GM06990 (cell line): ENCODE measurements around the gene HNF4A.

Experiments
- DNase-seq: peaks from one replicate; pipeline ENCODE4 v3.0.0-alpha.2; 2011; ENCODE audit not compliant: insufficient read length; ENCODE audit errors: extremely low read depth
- H3K27me3 ChIP-seq: replicated peaks from 2 replicates; pipeline ENCODE4 v1.6.0; 2011; ENCODE audit warnings: low read length; ENCODE audit not compliant: control insufficient read depth, insufficient read depth
- H3K36me3 ChIP-seq: 2 replicates; pipeline ENCODE4 v1.5.1; 2011; ENCODE audit warnings: low read length; ENCODE audit not compliant: control insufficient read depth, insufficient read depth
- H3K4me3 ChIP-seq: replicated peaks from 2 replicates; pipeline ENCODE4 v1.5.1; 2011; ENCODE audit warnings: low read depth, mild to moderate bottlenecking, control low read depth, low read length
- TF ChIP-seq, protein P1 (sequence below): IDR thresholded peaks from 2 replicates; pipeline ENCODE4 v1.5.1; 2011; ENCODE audit warnings: low read length, control low read depth, mild to moderate bottlenecking, inconsistent platforms; ENCODE audit not compliant: insufficient read depth, poor library complexity, severe bottlenecking

Gene HNF4A

DNA sequence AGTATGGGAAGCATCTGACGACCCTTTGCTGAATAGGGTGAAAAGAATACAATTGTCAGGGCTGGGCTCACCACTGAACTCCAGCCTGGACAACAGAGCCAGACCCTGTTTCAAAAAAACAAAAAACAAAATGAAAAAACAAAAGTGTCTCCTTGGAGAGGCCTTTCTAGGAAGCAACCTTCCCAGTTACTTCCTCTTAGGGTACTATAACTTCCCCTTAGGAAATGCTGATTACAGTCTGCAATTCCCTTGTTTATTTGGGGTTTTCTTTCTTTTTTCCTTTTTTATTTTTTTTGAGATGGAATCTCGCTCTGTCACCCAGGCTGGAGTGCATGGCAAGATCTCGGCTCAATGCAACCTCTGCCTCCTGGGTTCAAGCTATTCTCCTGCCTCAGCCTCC lies 99.6 kb downstream of the HNF4A start:
- TF ChIP-seq, protein P1, sequence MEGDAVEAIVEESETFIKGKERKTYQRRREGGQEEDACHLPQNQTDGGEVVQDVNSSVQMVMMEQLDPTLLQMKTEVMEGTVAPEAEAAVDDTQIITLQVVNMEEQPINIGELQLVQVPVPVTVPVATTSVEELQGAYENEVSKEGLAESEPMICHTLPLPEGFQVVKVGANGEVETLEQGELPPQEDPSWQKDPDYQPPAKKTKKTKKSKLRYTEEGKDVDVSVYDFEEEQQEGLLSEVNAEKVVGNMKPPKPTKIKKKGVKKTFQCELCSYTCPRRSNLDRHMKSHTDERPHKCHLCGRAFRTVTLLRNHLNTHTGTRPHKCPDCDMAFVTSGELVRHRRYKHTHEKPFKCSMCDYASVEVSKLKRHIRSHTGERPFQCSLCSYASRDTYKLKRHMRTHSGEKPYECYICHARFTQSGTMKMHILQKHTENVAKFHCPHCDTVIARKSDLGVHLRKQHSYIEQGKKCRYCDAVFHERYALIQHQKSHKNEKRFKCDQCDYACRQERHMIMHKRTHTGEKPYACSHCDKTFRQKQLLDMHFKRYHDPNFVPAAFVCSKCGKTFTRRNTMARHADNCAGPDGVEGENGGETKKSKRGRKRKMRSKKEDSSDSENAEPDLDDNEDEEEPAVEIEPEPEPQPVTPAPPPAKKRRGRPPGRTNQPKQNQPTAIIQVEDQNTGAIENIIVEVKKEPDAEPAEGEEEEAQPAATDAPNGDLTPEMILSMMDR = no peak
- H3K36me3 ChIP-seq = no peaks in the 10 kb centered on the region

DNA sequence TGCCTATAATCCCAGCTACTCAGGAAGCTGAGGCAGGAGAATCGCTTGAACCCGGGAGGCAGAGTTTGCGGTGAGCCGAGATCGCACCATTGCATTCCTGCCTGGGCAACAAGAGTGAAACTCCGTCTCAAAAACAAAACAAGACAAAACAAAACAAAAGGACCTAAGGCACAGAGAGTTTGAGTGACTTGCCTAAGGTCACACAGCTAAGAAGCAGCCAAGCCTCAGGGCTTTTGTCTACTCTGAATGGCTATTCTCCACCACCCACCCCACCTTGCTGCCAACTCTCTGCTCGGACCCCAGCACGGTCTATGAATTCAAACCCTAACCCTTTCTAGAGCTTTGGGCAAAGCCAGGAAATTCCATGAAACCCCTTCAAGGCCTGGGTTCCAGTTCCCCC lies 101.1 kb downstream of the HNF4A start:
- TF ChIP-seq, protein P1 = no peak
- H3K4me3 ChIP-seq = no peak overlapping the region
- DNase-seq = no peak
- H3K36me3 ChIP-seq = no peaks in the 10 kb centered on the region
- H3K27me3 ChIP-seq = no peaks in the 10 kb centered on the region

More for the DNA sequence above, 99.6 kb downstream of the HNF4A start:
- no peak for DNase-seq
- Histone ChIP-seq H3K27me3 (no peaks in the 10 kb centered on the region), H3K4me3 (no peak overlapping the region)

DNA sequence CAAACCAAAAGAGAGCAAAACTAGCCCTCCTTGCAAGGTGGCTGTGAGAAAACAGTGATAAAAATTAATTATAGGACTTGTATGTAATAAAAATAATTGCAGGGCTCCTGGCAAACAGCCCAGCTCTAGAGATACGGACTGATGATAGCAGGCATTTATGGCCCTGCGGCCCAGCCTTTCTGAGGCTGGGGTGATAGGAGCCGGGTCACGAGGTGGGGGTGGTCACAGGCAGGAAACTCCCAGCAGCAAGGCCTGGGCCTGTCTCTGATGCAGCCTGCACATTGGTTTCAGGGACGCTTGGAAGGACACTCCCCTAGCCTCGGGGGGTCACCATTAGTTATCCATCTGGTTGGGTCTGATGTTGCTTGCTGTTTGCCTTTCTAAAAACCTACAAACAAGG lies 101.5 kb downstream of the HNF4A start:
- Histone ChIP-seq H3K36me3 (no peaks in the 10 kb centered on the region), H3K4me3 (no peak overlapping the region), H3K27me3 (no peaks in the 10 kb centered on the region; the same call in 1 of the 2 replicates)
- TF ChIP-seq, protein P1 = no peak
- no peak for DNase-seq

DNA sequence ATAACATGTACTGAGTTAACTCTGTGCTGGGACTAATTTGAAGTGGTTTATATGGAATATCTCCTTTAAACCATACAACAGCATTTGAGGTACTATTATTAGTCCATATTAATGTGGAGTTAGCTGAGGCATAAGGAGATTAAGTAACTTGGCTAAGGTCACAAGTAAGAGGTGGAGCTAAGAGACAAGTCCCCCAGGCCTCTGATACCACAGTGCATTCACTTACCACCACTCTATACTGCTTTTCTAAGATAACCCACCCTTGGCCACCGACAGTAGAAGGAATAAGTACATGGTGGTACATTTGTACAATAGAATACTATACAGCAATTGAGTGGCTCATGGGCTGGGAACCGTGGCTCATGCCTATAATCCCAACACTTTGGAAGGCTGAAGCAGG lies 103.8 kb downstream of the HNF4A start:
- TF ChIP-seq, protein P1 = no peak
- no peak overlapping the region for H3K4me3 ChIP-seq
- DNase-seq = no peak
- no peaks in the 10 kb centered on the region; the same call in 1 of the 2 replicates for H3K27me3 ChIP-seq
- no peaks in the 10 kb centered on the region for H3K36me3 ChIP-seq

DNA sequence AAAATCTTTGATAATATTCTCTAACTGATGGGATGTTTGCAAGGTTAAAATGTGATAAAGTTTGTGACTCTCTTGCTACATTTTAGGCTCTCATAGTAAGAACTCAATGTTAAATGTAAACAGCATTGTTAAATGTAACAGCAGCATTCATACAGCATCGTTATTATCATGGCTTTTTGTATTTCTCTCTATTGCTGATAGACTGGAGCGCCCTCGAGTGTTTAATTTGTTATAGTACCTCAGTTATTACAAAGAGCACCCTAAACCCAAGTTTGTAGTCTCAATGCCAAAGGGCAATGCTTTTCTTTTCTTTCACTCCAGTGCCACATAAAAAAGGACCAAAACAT lies 105.3 kb downstream of the HNF4A start:
- Histone ChIP-seq H3K4me3 (no peak overlapping the region), H3K36me3 (no peaks in the 10 kb centered on the region), H3K27me3 (no peaks in the 10 kb centered on the region; the same call in none of the 2 replicates)
- TF ChIP-seq, protein P1 = peak; percentile 44
- DNase-seq = no peak

DNA sequence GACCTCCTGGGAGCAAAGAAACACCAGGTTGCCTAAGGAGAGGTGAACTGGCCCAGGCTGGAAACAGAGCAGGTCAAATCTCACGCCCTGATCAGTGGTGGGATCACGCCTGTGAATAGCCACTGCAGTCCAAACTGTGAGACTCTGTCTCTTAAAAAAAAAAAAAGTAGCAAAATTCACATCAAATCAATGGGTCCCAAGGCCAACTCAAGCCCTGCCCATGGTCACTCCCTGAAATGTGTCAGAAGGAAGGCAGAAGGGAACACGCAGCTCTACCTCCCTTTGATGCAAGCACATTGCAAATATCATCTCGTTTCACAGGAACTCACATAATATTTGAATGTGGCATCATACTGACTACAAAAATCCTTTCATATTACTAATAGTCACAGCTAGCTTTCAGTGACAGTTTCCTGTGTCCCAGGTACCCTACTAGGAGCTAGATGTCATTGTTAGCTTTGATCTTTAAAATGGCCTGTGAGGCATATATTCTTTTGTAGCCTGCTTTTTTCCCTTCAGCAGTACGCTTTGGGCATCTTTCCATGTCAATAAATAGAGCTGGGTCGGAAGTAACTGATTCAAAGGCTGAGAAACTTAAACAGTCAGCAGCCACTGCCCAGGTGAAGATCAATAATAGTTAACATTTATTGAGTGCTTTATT lies 105.8 kb downstream of the HNF4A start:
- Histone ChIP-seq H3K27me3 (no peaks in the 10 kb centered on the region; the same call in none of the 2 replicates), H3K36me3 (no peaks in the 10 kb centered on the region), H3K4me3 (no peak overlapping the region)
- DNase-seq = no peak
- TF ChIP-seq, protein P1 = no peak
